ENCODE data around the gene UXS1. TPM values are rescaled to one million over a fixed set of nuclear protein-coding genes. Genes with fewer than 3 reads are reported as not detected.

UXS1 gene
- total RNA-seq, 2 experiments from 2014 or later = 20.5 to 21.9 TPM

DNA sequence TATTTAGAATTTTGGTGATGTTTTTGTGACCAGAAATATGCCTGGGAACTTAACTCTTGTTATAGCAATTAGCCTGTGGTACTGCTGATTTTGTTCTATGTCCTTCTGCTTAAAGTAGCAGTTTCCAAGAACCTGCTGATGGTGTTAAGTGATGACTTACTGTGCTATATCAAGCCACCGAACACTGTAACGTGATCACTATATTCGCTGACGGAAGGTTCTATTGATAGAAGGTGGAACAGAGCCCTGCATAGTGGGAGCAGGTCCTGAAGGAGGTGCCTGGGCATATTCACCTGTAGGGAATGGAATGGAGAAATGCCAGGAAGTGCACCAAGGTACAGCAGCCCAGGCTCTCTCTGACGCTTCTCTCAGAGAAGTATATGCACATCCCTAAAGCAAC lies 76.8 kb downstream of the UXS1 start:
- no peak for DNase-seq (ENCODE audit: low spot score)
- Histone ChIP-seq H3K79me2 (ENCODE audit: insufficient read depth, low read depth, low read length) (no peaks in the 10 kb centered on the region), H2AFZ (ENCODE audit: low read length) (no peak overlapping the region), H3K9me2 (ENCODE audit: insufficient read depth, low read length) (no peaks in the 10 kb centered on the region), H3K4me3 (ENCODE audit: low read depth, low read length, poor library complexity, severe bottlenecking) (no peak overlapping the region), H3K9me3 (ENCODE audit: low read length) (no peaks in the 10 kb centered on the region), H3K4me1 (ENCODE audit: insufficient read depth, low read length, poor library complexity, severe bottlenecking) (no peaks in the 10 kb centered on the region), H3K4me2 (ENCODE audit: low read length) (no peak overlapping the region), H3K27ac (ENCODE audit: low read depth, low read length, poor library complexity, severe bottlenecking) (no peak overlapping the region), H3K36me3 (ENCODE audit: insufficient read depth, low read length) (no peaks in the 10 kb centered on the region), H4K20me1 (ENCODE audit: insufficient read depth, low read length) (no peaks in the 10 kb centered on the region)
- ChIA-PET POLR2A (interaction anchor here (0.6 kb wide), 1 partner anchor 315 kb away, joined by 4 read pairs; no protein-coding TSS in a partner anchor), CTCF (ENCODE audit: unreplicated experiment) (no interaction called here)
- intact Hi-C loops (cut with micrococcal nuclease; ENCODE audit: unreplicated experiment) = no loop called here
- TF ChIP-seq, protein P1, sequence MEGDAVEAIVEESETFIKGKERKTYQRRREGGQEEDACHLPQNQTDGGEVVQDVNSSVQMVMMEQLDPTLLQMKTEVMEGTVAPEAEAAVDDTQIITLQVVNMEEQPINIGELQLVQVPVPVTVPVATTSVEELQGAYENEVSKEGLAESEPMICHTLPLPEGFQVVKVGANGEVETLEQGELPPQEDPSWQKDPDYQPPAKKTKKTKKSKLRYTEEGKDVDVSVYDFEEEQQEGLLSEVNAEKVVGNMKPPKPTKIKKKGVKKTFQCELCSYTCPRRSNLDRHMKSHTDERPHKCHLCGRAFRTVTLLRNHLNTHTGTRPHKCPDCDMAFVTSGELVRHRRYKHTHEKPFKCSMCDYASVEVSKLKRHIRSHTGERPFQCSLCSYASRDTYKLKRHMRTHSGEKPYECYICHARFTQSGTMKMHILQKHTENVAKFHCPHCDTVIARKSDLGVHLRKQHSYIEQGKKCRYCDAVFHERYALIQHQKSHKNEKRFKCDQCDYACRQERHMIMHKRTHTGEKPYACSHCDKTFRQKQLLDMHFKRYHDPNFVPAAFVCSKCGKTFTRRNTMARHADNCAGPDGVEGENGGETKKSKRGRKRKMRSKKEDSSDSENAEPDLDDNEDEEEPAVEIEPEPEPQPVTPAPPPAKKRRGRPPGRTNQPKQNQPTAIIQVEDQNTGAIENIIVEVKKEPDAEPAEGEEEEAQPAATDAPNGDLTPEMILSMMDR (conservative IDR thresholded peaks at IDR 0.05; ENCODE audit: low read length) = no peak
- no peak for TF ChIP-seq EZH2phosphoT487 (IDR thresholded peaks at IDR 0.05; ENCODE audit: borderline replicate concordance, low read depth, low read length)
- no TSS peak for BruUV-seq (replicated peaks)

DNA sequence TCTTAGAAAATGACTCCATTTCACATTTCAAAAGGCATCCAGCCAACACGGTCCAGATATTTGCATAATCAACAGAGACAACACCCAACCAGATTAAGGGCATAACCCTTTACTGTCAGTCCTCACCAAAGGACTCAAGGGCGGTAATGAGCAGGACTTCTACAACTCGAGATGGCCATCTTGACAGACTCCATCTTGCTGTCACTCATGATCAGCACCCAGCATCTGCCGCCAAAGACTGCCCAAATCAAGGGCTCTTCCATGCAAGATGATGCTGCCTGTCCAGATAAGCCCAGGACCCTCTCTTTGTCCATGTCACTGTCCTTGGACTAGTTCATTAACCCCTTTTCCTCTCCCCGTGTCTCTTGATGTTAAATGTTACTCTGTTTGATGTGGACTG lies 77.9 kb downstream of the UXS1 start:
- no TSS peak for BruUV-seq (replicated peaks)
- intact Hi-C loops (cut with micrococcal nuclease; ENCODE audit: unreplicated experiment) = no loop called here
- Histone ChIP-seq H3K27ac (ENCODE audit: low read depth, low read length, poor library complexity, severe bottlenecking) (no peak overlapping the region), H3K4me2 (ENCODE audit: low read length) (no peak overlapping the region), H3K4me3 (ENCODE audit: low read depth, low read length, poor library complexity, severe bottlenecking) (no peak overlapping the region), H3K9me2 (ENCODE audit: insufficient read depth, low read length) (no peaks in the 10 kb centered on the region), H3K79me2 (ENCODE audit: insufficient read depth, low read depth, low read length) (no peaks in the 10 kb centered on the region), H3K36me3 (ENCODE audit: insufficient read depth, low read length) (no peaks in the 10 kb centered on the region), H2AFZ (ENCODE audit: low read length) (no peak overlapping the region), H3K9me3 (ENCODE audit: low read length) (no peaks in the 10 kb centered on the region), H3K4me1 (ENCODE audit: insufficient read depth, low read length, poor library complexity, severe bottlenecking) (no peaks in the 10 kb centered on the region), H4K20me1 (ENCODE audit: insufficient read depth, low read length) (no peaks in the 10 kb centered on the region)
- POLR2A ChIA-PET = no interaction called here
- TF ChIP-seq EZH2phosphoT487 (IDR thresholded peaks at IDR 0.05; ENCODE audit: borderline replicate concordance, low read depth, low read length) = no peak
- TF ChIP-seq, protein P1 (conservative IDR thresholded peaks at IDR 0.05; ENCODE audit: low read length) = no peak
- CTCF ChIA-PET (ENCODE audit: unreplicated experiment) = no interaction called here
- DNase-seq (ENCODE audit: low spot score) = no peak

DNA sequence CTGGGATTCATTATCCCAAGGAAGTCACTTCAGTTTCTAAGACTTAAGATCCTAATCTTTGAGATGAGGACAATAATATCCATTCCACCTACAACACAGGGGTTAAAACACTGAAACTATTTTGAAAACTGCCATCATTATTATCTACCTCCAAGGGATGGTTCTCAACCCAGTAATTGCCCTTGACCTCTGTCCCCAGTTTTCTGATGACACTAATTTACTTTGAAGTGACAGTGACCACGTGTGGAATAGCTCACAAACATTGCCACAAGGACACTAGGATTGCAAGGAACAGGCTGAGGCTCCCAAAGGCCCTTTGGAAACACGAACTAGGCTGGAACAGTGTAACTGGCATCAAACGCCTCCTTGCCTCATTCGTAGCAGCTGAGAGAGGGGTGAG lies 78.4 kb downstream of the UXS1 start:
- no peak overlapping the region for H3K27ac ChIP-seq (ENCODE audit: low read depth, low read length, poor library complexity, severe bottlenecking)
- no peaks in the 10 kb centered on the region for H3K4me1 ChIP-seq (ENCODE audit: insufficient read depth, low read length, poor library complexity, severe bottlenecking)
- H3K4me3 ChIP-seq (ENCODE audit: low read depth, low read length, poor library complexity, severe bottlenecking) = no peak overlapping the region
- TF ChIP-seq, protein P1 (conservative IDR thresholded peaks at IDR 0.05; ENCODE audit: low read length) = no peak
- no peak for TF ChIP-seq EZH2phosphoT487 (IDR thresholded peaks at IDR 0.05; ENCODE audit: borderline replicate concordance, low read depth, low read length)
- intact Hi-C loops (cut with micrococcal nuclease; ENCODE audit: unreplicated experiment) = no loop called here
- no TSS peak for BruUV-seq (replicated peaks)
- no peaks in the 10 kb centered on the region for H3K9me3 ChIP-seq (ENCODE audit: low read length)
- no peaks in the 10 kb centered on the region for H3K79me2 ChIP-seq (ENCODE audit: insufficient read depth, low read depth, low read length)
- no peaks in the 10 kb centered on the region for H3K9me2 ChIP-seq (ENCODE audit: insufficient read depth, low read length)
- no peak for DNase-seq (ENCODE audit: low spot score)
- no peaks in the 10 kb centered on the region for H3K36me3 ChIP-seq (ENCODE audit: insufficient read depth, low read length)
- POLR2A ChIA-PET = no interaction called here
- H3K4me2 ChIP-seq (ENCODE audit: low read length) = no peak overlapping the region
- H4K20me1 ChIP-seq (ENCODE audit: insufficient read depth, low read length) = no peaks in the 10 kb centered on the region
- CTCF ChIA-PET (ENCODE audit: unreplicated experiment) = no interaction called here
- no peak overlapping the region for H2AFZ ChIP-seq (ENCODE audit: low read length)
